Calu3 (cell line): Measurements from ENCODE around the gene GSK3B. TPM values are rescaled to one million over a fixed set of nuclear protein-coding genes. Genes with fewer than 3 reads are reported as not detected.

Experiments used
- BruUV-seq: library from RNA; stranded (reverse); fragments of 400-500 nt; replicated peaks from 2 replicates; lab custom pipeline; 2021; lab: Mats Ljungman, UMichigan
- CTCF ChIA-PET: fragments of 300-600 bp; sonication (Branson Sonifier 250); formaldehyde crosslinking; loops from one replicate; lab custom pipeline; 2022; ENCODE audit warnings: antibody characterized with exemption; lab: Charles Lee
- DNase-seq: peaks from one replicate; pipeline ENCODE4 v3.0.0; 2022
- H3K27ac Mint-ChIP-seq: one replicate; pipeline ENCODE4 v1.8.0; 2022; ENCODE audit warnings: mixed read lengths; ENCODE audit not compliant: unreplicated experiment
- H3K27me3 Mint-ChIP-seq: one replicate; pipeline ENCODE4 v1.8.0; 2022; ENCODE audit warnings: mixed read lengths; ENCODE audit not compliant: unreplicated experiment
- H3K36me3 Mint-ChIP-seq: one replicate; pipeline ENCODE4 v1.8.0; 2022; ENCODE audit warnings: mild to moderate bottlenecking, moderate library complexity, mixed read lengths; ENCODE audit not compliant: insufficient read depth, unreplicated experiment
- H3K4me1 Mint-ChIP-seq: one replicate; pipeline ENCODE4 v1.8.0; 2022; ENCODE audit warnings: mild to moderate bottlenecking, low read depth, mixed read lengths; ENCODE audit not compliant: unreplicated experiment
- H3K4me3 Mint-ChIP-seq: one replicate; pipeline ENCODE4 v1.8.0; 2022; ENCODE audit warnings: mild to moderate bottlenecking, low read depth, moderate library complexity, mixed read lengths; ENCODE audit not compliant: unreplicated experiment
- H3K9me3 Mint-ChIP-seq: one replicate; pipeline ENCODE4 v1.8.0; 2022; ENCODE audit warnings: low read depth, mixed read lengths; ENCODE audit not compliant: unreplicated experiment
- intact Hi-C: fragments of 100-400 bp; cut with micrococcal nuclease; formaldehyde crosslinking; loops from one replicate; pipeline ENCODE4 v1.10.0; 2022; ENCODE audit not compliant: unreplicated experiment
- total RNA-seq: library from RNA; stranded (reverse); gene quantifications from 2 replicates; pipeline ENCODE4 v1.2.3, GENCODE V29; 2022
- TF ChIP-seq, protein P1 (sequence below): fragments of 200-600 bp; IDR thresholded peaks from one replicate; pipeline ENCODE4 v1.8.0; 2022; ENCODE audit warnings: antibody characterized with exemption; ENCODE audit not compliant: unreplicated experiment

The GSK3B gene
- total RNA-seq, 1 experiment from 2014 or later, result 48.6 TPM

DNA sequence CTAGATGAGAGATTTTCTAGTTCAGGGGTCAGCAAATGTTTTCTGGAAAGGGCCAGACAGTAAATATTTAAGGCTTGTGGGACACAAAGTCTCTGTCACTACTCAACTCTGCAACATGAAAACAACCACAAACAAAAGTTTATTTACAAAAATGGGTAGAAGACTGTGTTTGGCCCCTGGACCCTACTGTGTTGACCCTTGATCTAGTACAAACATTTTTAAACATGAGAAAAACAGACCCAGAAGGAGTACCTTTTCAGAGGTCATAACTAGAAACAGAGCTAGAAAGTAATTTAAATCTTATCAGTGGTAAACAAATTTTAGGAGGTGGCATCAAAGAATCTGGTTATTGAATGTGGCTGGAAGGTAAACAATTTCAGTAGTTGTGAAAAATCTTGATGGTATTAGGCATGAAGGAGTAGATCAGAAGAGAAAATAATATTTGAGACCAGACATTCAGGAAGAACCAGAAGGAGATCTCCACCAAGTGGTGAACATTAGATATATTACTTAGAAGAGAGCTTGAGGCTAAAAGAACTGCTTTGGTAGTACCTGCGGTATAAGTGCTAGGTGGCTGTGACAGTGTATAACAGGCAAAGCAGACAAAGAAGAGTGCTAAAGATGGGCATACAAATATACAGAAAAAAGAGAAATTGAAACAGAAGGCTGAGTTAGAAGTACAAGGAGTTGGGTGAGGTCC, 210.6 kb downstream of the GSK3B start:
- CTCF ChIA-PET, result no interaction called here

DNA sequence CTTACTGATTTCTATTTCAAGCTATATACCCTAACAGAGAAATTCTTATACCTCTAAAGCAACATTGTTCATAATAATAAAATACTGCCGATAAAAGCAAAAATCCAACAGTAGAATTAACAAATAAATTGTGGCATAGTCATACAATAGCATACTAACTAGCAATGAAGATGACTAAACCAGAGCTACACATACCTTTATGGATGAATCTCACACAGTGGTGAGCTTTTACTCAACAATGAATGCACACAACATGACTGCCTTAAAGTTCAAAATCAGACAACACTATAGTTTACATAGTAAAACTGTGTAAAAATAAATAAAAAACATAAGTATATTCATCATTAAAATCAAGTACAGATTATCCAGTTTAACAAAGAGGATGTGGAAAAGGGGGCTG, 213.3 kb downstream of the GSK3B start:
- intact Hi-C loops, result no loop called here
- no TSS peak for BruUV-seq
- Mint-ChIP-seq H3K27me3 (no peaks in the 10 kb centered on the region), H3K9me3 (no peaks in the 10 kb centered on the region), H3K27ac (no peak overlapping the region), H3K36me3 (peaks cover 5% of the 10 kb centered on the region), H3K4me3 (no peak overlapping the region), H3K4me1 (no peaks in the 10 kb centered on the region)
- no peak for DNase-seq
- TF ChIP-seq, protein P1, sequence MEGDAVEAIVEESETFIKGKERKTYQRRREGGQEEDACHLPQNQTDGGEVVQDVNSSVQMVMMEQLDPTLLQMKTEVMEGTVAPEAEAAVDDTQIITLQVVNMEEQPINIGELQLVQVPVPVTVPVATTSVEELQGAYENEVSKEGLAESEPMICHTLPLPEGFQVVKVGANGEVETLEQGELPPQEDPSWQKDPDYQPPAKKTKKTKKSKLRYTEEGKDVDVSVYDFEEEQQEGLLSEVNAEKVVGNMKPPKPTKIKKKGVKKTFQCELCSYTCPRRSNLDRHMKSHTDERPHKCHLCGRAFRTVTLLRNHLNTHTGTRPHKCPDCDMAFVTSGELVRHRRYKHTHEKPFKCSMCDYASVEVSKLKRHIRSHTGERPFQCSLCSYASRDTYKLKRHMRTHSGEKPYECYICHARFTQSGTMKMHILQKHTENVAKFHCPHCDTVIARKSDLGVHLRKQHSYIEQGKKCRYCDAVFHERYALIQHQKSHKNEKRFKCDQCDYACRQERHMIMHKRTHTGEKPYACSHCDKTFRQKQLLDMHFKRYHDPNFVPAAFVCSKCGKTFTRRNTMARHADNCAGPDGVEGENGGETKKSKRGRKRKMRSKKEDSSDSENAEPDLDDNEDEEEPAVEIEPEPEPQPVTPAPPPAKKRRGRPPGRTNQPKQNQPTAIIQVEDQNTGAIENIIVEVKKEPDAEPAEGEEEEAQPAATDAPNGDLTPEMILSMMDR, result no peak
- CTCF ChIA-PET, result no interaction called here

More for the DNA sequence above, 210.6 kb downstream of the GSK3B start:
- H3K36me3 Mint-ChIP-seq, result peaks cover 5% of the 10 kb centered on the region
- H3K9me3 Mint-ChIP-seq, result no peaks in the 10 kb centered on the region
- H3K4me1 Mint-ChIP-seq, result peaks cover under 1% of the 10 kb centered on the region
- intact Hi-C loops, result no loop called here
- no peaks in the 10 kb centered on the region for H3K27me3 Mint-ChIP-seq
- no TSS peak for BruUV-seq
- TF ChIP-seq, protein P1, result no peak
- no peak overlapping the region for H3K4me3 Mint-ChIP-seq
- H3K27ac Mint-ChIP-seq, result no peak overlapping the region
- DNase-seq, result no peak

DNA sequence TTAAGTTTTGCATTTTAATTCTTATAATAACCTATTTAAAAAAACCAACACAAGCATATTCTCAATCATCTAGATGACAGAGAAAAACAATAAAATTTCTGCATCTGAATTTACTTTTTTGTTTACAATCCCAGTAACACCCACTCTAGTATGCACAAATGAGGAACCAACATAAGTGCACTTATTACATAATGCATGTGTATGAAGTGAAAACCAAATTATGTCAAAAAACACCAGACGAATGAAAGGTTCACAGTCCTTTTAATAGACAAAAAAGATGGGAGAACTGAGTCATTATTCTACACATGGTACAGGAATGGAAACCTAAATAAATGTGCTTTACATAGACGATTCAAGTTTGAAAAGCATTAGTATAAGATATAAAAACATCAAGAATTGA, 220.6 kb downstream of the GSK3B start:
- Mint-ChIP-seq H3K4me3 (no peak overlapping the region), H3K27me3 (no peaks in the 10 kb centered on the region), H3K4me1 (peaks cover 12% of the 10 kb centered on the region), H3K9me3 (no peaks in the 10 kb centered on the region), H3K36me3 (peaks cover 15% of the 10 kb centered on the region), H3K27ac (no peak overlapping the region)
- intact Hi-C loops, result no loop called here
- DNase-seq, result no peak
- TF ChIP-seq, protein P1, result no peak
- no TSS peak for BruUV-seq
- CTCF ChIA-PET, result no interaction called here

DNA sequence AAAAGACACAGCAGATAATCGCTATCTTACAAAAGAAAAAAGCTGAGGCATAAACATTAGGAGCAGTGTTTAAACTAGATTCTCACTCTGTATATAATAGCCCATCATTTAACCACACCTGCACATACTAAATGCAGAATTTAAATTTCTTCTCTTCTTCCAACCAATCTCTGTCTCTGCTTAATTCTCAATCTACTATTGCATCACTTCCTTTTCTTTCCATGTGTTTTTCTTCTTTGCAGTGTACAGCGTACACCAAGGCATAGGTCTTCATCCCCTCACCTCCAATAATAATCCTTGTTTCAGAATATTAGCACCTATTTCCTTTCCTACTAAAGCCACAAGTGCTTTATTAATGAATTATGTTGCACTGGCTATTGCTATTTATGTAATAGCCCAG, 221.5 kb downstream of the GSK3B start:
- Mint-ChIP-seq H3K4me1 (peaks cover 12% of the 10 kb centered on the region), H3K4me3 (no peak overlapping the region)
- CTCF ChIA-PET, result no interaction called here

More for the DNA sequence above, 221.5 kb downstream of the GSK3B start:
- no peak for DNase-seq
- H3K27ac Mint-ChIP-seq, result no peak overlapping the region
- no TSS peak for BruUV-seq
- TF ChIP-seq, protein P1, result no peak
- H3K9me3 Mint-ChIP-seq, result no peaks in the 10 kb centered on the region
- peaks cover 15% of the 10 kb centered on the region for H3K36me3 Mint-ChIP-seq
- intact Hi-C loops, result no loop called here
- H3K27me3 Mint-ChIP-seq, result no peaks in the 10 kb centered on the region
